H9 (cell line): ENCODE data around the gene NAT14. TPM values are rescaled to one million over a fixed set of nuclear protein-coding genes. Genes with fewer than 3 reads are reported as not detected.

Experiments
- DNase-seq: peaks from one replicate; pipeline ENCODE4 v3.0.0-alpha.2; 2017
- H2AFZ ChIP-seq: one replicate; pipeline ENCODE4 v1.6.1; 2013; ENCODE audit warnings: mild to moderate bottlenecking, low read length, control low read depth, moderate library complexity
- H2AK5ac ChIP-seq: 2 replicates; pipeline ENCODE4 v1.6.1; 2013; ENCODE audit warnings: low read length, control low read depth, mixed read lengths; ENCODE audit not compliant: insufficient read length
- H2BK120ac ChIP-seq: one replicate; pipeline ENCODE4 v1.6.1; 2013; ENCODE audit warnings: low read depth, mild to moderate bottlenecking, low read length, control low read depth, inconsistent platforms; ENCODE audit not compliant: poor library complexity, severe bottlenecking
- H2BK12ac ChIP-seq: 2 replicates; pipeline ENCODE4 v1.6.1; 2013; ENCODE audit warnings: low read length, control low read depth, mixed read lengths, low read depth; ENCODE audit not compliant: insufficient read length
- H2BK15ac ChIP-seq: 2 replicates; pipeline ENCODE4 v1.6.1; 2013; ENCODE audit warnings: low read depth, low read length, control low read depth
- H2BK20ac ChIP-seq: one replicate; pipeline ENCODE4 v1.6.1; 2013; ENCODE audit warnings: low read depth, mild to moderate bottlenecking, low read length, control low read depth, inconsistent platforms; ENCODE audit not compliant: poor library complexity, severe bottlenecking
- H2BK5ac ChIP-seq: 2 replicates; pipeline ENCODE4 v1.6.1; 2013; ENCODE audit warnings: low read length, control low read depth, mixed read lengths; ENCODE audit not compliant: insufficient read length
- H3K14ac ChIP-seq: 2 replicates; pipeline ENCODE4 v1.6.1; 2013; ENCODE audit warnings: low read length, control low read depth; ENCODE audit not compliant: insufficient read depth
- H3K18ac ChIP-seq: 2 replicates; pipeline ENCODE4 v1.6.1; 2013; ENCODE audit warnings: low read depth, mild to moderate bottlenecking, mixed read lengths, low read length, control low read depth; ENCODE audit not compliant: insufficient read length
- H3K23ac ChIP-seq: 2 replicates; pipeline ENCODE4 v1.6.1; 2013; ENCODE audit warnings: low read length, control low read depth, mixed read lengths, low read depth; ENCODE audit not compliant: insufficient read length
- H3K23me2 ChIP-seq: 2 replicates; pipeline ENCODE4 v1.6.1; 2013; ENCODE audit warnings: low read depth, mild to moderate bottlenecking, mixed read lengths, low read length, control low read depth; ENCODE audit not compliant: insufficient read length, poor library complexity, severe bottlenecking
- H3K27ac ChIP-seq: 2 replicates; pipeline ENCODE4 v1.5.1; 2013; ENCODE audit warnings: low read length, control low read depth, mixed read lengths, low read depth; ENCODE audit not compliant: insufficient read length
- H3K27me3 ChIP-seq: 2 replicates; pipeline ENCODE4 v1.6.1; 2013; ENCODE audit warnings: low read length, control low read depth, inconsistent platforms; ENCODE audit not compliant: insufficient read depth
- H3K4ac ChIP-seq: 2 replicates; pipeline ENCODE4 v1.6.1; 2013; ENCODE audit warnings: low read depth, mild to moderate bottlenecking, control low read depth, inconsistent platforms, low read length, moderate library complexity
- H3K4me1 ChIP-seq: 2 replicates; pipeline ENCODE4 v1.6.1; 2013; ENCODE audit warnings: low read length, control low read depth, inconsistent platforms; ENCODE audit not compliant: insufficient read depth
- H3K4me2 ChIP-seq: 2 replicates; pipeline ENCODE4 v1.6.1; 2013; ENCODE audit warnings: low read length, control low read depth, mixed read lengths; ENCODE audit not compliant: insufficient read length, insufficient read depth
- H3K56ac ChIP-seq: 2 replicates; pipeline ENCODE4 v1.6.1; 2013; ENCODE audit warnings: low read depth, mild to moderate bottlenecking, mixed read lengths, low read length, control low read depth; ENCODE audit not compliant: insufficient read length
- H3K79me1 ChIP-seq: 2 replicates; pipeline ENCODE4 v1.6.1; 2013; ENCODE audit warnings: low read depth, mild to moderate bottlenecking, moderate library complexity, low read length, control low read depth, inconsistent platforms; ENCODE audit not compliant: insufficient read depth, poor library complexity, severe bottlenecking
- H3K79me2 ChIP-seq: 2 replicates; pipeline ENCODE4 v1.6.1; 2013; ENCODE audit warnings: low read length, control low read depth, inconsistent platforms; ENCODE audit not compliant: insufficient read depth
- H3K9ac ChIP-seq: 2 replicates; pipeline ENCODE4 v1.6.1; 2013; ENCODE audit warnings: low read length, control low read depth, mixed read lengths; ENCODE audit not compliant: insufficient read length; ENCODE audit errors: extremely low read depth
- H3K9me3 ChIP-seq: one replicate; pipeline ENCODE4 v1.6.1; 2013; ENCODE audit warnings: low read depth, low read length, inconsistent platforms; ENCODE audit not compliant: control insufficient read depth
- H3T11ph ChIP-seq: one replicate; pipeline ENCODE4 v1.6.1; 2013; ENCODE audit warnings: mild to moderate bottlenecking, low read length, control low read depth, inconsistent platforms
- H4K20me1 ChIP-seq: one replicate; pipeline ENCODE4 v1.6.1; 2013; ENCODE audit not compliant: control insufficient read depth, insufficient read length, insufficient read depth
- H4K5ac ChIP-seq: 2 replicates; pipeline ENCODE4 v1.6.1; 2013; ENCODE audit warnings: low read depth, mild to moderate bottlenecking, mixed read lengths, low read length, control low read depth; ENCODE audit not compliant: insufficient read length
- H4K8ac ChIP-seq: replicated peaks from 2 replicates; pipeline ENCODE4 v1.6.1; 2013; ENCODE audit warnings: low read length, control low read depth, mixed read lengths, low read depth; ENCODE audit not compliant: insufficient read length
- H4K91ac ChIP-seq: 2 replicates; pipeline ENCODE4 v1.6.1; 2013; ENCODE audit warnings: low read depth, mild to moderate bottlenecking, moderate library complexity, mixed read lengths, low read length, control low read depth; ENCODE audit not compliant: insufficient read length
- H3K27ac Mint-ChIP-seq, 3 experiments: 2 replicates in 2 of 3; 3 replicates in 1 of 3; pipeline ENCODE4 v1.8.0; 2020 to 2021; ENCODE audit warnings: mixed read lengths in 3 of 3, mild to moderate bottlenecking in 1 of 3, moderate library complexity in 1 of 3
- H3K27me3 Mint-ChIP-seq: 2 replicates; pipeline ENCODE4 v1.8.0; 2021; ENCODE audit warnings: low read depth, mild to moderate bottlenecking, moderate library complexity, mixed read lengths
- H3K36me3 Mint-ChIP-seq, 3 experiments: 2 replicates in 2 of 3; 3 replicates in 1 of 3; pipeline ENCODE4 v1.8.0; 2020 to 2021; ENCODE audit warnings: low read depth in 3 of 3, mixed read lengths in 3 of 3; ENCODE audit not compliant: insufficient read depth in 1 of 3
- H3K4me1 Mint-ChIP-seq, 2 experiments: 2 replicates each; pipeline ENCODE4 v1.8.0; 2020; ENCODE audit warnings: mixed read lengths in 2 of 2
- H3K4me3 Mint-ChIP-seq, 2 experiments: 2 replicates in 1 of 2; 3 replicates in 1 of 2; pipeline ENCODE4 v1.8.0; 2020 to 2021; ENCODE audit warnings: mild to moderate bottlenecking in 2 of 2, mixed read lengths in 2 of 2, moderate library complexity in 1 of 2
- H3K9me3 Mint-ChIP-seq, 2 experiments: 2 replicates in 1 of 2; 3 replicates in 1 of 2; pipeline ENCODE4 v1.8.0; 2020; ENCODE audit warnings: mild to moderate bottlenecking in 2 of 2, mixed read lengths in 2 of 2, moderate library complexity in 1 of 2
- WGBS: extraction: QIAGEN DNeasy Blood & Tissue Kit; methylation state at CpG from one replicate; pipeline ENCODE4 v1.1.7; 2013; ENCODE audit warnings: missing lambda C conversion rate, low lambda C conversion rate, mixed read lengths; ENCODE audit not compliant: insufficient read length; ENCODE audit errors: extremely low coverage; 5-methylcytosine and 5-hydroxymethylcytosine counted together
- total RNA-seq: library from RNA; stranded (reverse); gene quantifications from 2 replicates; pipeline ENCODE4 v1.2.1, GENCODE V29; 2021
- TF ChIP-seq, protein P1 (sequence below): fragments of 200-600 bp; sonication (generic); conservative IDR thresholded peaks from 3 replicates; pipeline ENCODE4 v1.8.0; 2021; ENCODE audit warnings: antibody characterized with exemption, mild to moderate bottlenecking

Gene NAT14
- total RNA-seq, 1 experiment from 2014 or later = 51.2 TPM

DNA sequence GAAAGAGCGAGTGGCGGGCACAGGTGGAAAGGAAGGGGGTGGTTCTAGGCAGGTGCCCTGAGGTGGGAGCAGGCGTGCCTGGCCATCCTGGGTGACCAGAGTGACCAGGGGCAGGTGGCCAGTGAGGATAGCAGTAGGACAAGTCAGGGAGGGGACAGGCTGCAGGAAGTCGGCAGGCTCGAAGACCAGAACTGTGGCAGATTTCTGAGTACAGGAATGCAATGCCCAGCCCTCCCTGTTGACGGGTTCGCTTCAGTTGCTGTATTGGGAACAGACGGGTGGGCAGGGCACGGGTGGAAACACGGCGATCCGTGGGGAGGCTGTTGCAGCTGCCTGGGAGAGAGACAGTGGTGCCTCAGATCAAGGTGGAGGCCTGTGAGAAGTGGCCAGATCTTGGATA, 6.6 kb upstream of the NAT14 start:
- no peaks in the 10 kb centered on the region for H3K79me2 ChIP-seq
- Mint-ChIP-seq H3K27me3 (no peaks in the 10 kb centered on the region), H3K4me1 (peaks cover 23 to 56% of the 10 kb centered on the region in 2 experiments), H3K9me3 (no peaks in the 10 kb centered on the region), H3K27ac (peak overlapping the region in 1 of 3 experiments; percentile 50; a peak in 2 of 7 replicates), H3K4me3 (peak overlapping the region; percentile 85 to 93), H3K36me3 (peaks cover 2 to 19% (median 3%) of the 10 kb centered on the region in 3 experiments; a peak in 6 of 7 replicates)
- no peak overlapping the region for H3T11ph ChIP-seq
- no peak overlapping the region for H2BK5ac ChIP-seq
- no peak overlapping the region for H2BK20ac ChIP-seq
- no peak overlapping the region for H3K23ac ChIP-seq
- no peaks in the 10 kb centered on the region for H3K9me3 ChIP-seq
- no peaks in the 10 kb centered on the region for H4K20me1 ChIP-seq
- H4K91ac ChIP-seq = no peak overlapping the region
- no peaks in the 10 kb centered on the region for H3K4me1 ChIP-seq
- no peak overlapping the region for H2BK12ac ChIP-seq
- no CpG with 5 or more reads among the region's 12 CpGs for WGBS
- no peak overlapping the region for H3K4me2 ChIP-seq
- H3K23me2 ChIP-seq = peaks cover 5% of the 10 kb centered on the region
- TF ChIP-seq, protein P1, sequence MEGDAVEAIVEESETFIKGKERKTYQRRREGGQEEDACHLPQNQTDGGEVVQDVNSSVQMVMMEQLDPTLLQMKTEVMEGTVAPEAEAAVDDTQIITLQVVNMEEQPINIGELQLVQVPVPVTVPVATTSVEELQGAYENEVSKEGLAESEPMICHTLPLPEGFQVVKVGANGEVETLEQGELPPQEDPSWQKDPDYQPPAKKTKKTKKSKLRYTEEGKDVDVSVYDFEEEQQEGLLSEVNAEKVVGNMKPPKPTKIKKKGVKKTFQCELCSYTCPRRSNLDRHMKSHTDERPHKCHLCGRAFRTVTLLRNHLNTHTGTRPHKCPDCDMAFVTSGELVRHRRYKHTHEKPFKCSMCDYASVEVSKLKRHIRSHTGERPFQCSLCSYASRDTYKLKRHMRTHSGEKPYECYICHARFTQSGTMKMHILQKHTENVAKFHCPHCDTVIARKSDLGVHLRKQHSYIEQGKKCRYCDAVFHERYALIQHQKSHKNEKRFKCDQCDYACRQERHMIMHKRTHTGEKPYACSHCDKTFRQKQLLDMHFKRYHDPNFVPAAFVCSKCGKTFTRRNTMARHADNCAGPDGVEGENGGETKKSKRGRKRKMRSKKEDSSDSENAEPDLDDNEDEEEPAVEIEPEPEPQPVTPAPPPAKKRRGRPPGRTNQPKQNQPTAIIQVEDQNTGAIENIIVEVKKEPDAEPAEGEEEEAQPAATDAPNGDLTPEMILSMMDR = no peak
- no peak overlapping the region for H4K8ac ChIP-seq
- no peak for DNase-seq
- H4K5ac ChIP-seq = no peak overlapping the region
- H2AK5ac ChIP-seq = no peak overlapping the region
- H3K27me3 ChIP-seq = no peaks in the 10 kb centered on the region
- H3K18ac ChIP-seq = no peak overlapping the region
- no peak overlapping the region for H2AFZ ChIP-seq
- H3K4ac ChIP-seq = no peak overlapping the region
- H3K27ac ChIP-seq = no peak overlapping the region
- no peak overlapping the region for H3K56ac ChIP-seq
- no peak overlapping the region for H2BK15ac ChIP-seq
- no peaks in the 10 kb centered on the region for H3K79me1 ChIP-seq
- H3K9ac ChIP-seq = no peak overlapping the region
- no peak overlapping the region for H2BK120ac ChIP-seq
- no peak overlapping the region for H3K14ac ChIP-seq
